Measurements from ENCODE around the gene DEK. TPM values are rescaled to one million over a fixed set of nuclear protein-coding genes. Genes with fewer than 3 reads are reported as not detected.
A peak's percentile ranks its signal among the peaks of the same experiment; 100 is the strongest.

The DEK gene
- total RNA-seq, 1 experiment from 2014 or later, result 148 TPM

DNA sequence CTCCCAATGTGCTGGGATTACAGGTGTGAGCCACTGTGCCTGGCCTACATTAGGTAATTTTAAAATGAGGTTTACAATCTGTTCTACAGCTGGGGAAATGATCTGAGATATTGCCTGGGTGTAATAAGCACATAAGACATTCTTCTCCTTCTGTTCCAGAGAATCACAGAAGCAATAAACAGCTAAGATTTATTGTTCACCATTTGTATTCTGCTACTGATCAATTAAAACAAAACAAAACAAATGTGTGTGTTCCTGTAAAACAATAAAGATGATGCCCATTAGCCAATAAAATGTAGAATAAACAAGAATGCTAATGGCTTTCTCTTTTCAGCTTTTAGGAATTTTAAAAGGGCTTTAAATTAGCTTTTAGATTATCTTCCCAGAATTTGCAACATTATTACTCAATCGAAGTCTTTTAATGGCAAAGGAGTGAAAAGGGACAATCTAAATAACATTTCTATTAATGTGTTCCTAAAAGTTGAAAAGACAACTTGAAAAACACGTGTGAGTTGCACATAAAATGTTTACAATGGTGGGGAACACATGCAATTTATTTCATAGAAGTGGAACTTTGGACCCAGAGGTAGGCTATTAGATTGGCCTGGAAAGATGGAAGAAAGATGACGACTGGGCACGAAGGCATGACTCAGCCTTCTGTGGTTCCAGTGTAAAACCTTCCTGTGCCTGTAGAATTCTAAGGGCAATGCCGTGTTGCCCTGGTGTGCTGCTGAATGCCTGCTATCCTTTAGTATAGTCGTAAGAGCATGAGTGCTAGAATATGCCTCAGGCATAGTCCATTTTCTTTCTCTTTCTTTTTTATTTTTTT is 29.0 kb upstream of the DEK start:
- no peaks in the 10 kb centered on the region for H3K9me3 Mint-ChIP-seq (ENCODE audit: unreplicated experiment)
- intact Hi-C loops (cut with micrococcal nuclease), result no loop called here
- BruUV-seq (replicated peaks), result no TSS peak
- no peaks in the 10 kb centered on the region for H3K4me1 Mint-ChIP-seq (ENCODE audit: insufficient read depth, unreplicated experiment)
- ChIA-PET POLR2A (interaction anchor here (1.0 kb wide), 1 partner anchor 46 kb away, joined by 3 read pairs; no protein-coding TSS in a partner anchor), CTCF (no interaction called here)
- TF ChIP-seq, protein P1, sequence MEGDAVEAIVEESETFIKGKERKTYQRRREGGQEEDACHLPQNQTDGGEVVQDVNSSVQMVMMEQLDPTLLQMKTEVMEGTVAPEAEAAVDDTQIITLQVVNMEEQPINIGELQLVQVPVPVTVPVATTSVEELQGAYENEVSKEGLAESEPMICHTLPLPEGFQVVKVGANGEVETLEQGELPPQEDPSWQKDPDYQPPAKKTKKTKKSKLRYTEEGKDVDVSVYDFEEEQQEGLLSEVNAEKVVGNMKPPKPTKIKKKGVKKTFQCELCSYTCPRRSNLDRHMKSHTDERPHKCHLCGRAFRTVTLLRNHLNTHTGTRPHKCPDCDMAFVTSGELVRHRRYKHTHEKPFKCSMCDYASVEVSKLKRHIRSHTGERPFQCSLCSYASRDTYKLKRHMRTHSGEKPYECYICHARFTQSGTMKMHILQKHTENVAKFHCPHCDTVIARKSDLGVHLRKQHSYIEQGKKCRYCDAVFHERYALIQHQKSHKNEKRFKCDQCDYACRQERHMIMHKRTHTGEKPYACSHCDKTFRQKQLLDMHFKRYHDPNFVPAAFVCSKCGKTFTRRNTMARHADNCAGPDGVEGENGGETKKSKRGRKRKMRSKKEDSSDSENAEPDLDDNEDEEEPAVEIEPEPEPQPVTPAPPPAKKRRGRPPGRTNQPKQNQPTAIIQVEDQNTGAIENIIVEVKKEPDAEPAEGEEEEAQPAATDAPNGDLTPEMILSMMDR (IDR thresholded peaks at IDR 0.05; ENCODE audit: unreplicated experiment), result no peak
- H3K27ac Mint-ChIP-seq (ENCODE audit: low read depth, unreplicated experiment), result no peak overlapping the region
- H3K36me3 Mint-ChIP-seq (ENCODE audit: insufficient read depth, unreplicated experiment), result no peaks in the 10 kb centered on the region
- H3K4me3 Mint-ChIP-seq (ENCODE audit: unreplicated experiment), result no peak overlapping the region
- DNase-seq (ENCODE audit: unreplicated experiment), result peak; percentile 27
- no peaks in the 10 kb centered on the region for H3K27me3 Mint-ChIP-seq (ENCODE audit: insufficient read depth, unreplicated experiment)

DNA sequence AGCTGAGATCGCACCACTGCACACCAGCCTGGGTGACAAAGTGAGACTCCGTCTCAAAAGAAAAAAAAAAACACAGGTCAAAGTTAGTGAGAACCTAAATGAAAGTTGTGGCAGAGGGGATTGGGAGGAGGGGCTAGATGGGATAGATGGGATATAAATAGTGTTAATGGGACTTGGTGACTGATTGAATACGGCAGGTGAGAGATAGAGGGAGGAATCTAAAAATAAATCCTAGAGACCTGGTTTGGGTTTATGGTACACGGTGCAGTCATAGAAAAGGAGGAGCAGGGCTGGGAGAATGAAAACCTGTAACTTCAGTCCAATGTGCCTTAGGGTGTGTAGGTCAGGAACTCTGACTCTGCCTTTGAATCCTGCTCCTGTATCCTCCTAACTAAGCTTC is 25.0 kb upstream of the DEK start:
- H3K4me3 Mint-ChIP-seq (ENCODE audit: unreplicated experiment), result no peak overlapping the region
- CTCF ChIA-PET, result interaction anchor here (1.1 kb wide), 1 partner anchor 16 kb away, joined by 3 read pairs; no protein-coding TSS in a partner anchor
- H3K27me3 Mint-ChIP-seq (ENCODE audit: insufficient read depth, unreplicated experiment), result peaks cover 13% of the 10 kb centered on the region
- DNase-seq (ENCODE audit: unreplicated experiment), result no peak
- BruUV-seq (replicated peaks), result no TSS peak
- no peak overlapping the region for H3K27ac Mint-ChIP-seq (ENCODE audit: low read depth, unreplicated experiment)
- POLR2A ChIA-PET, result interaction anchor here (0.6 kb wide), 1 partner anchor 65 kb away, joined by 3 read pairs; no protein-coding TSS in a partner anchor
- H3K9me3 Mint-ChIP-seq (ENCODE audit: unreplicated experiment), result no peaks in the 10 kb centered on the region
- TF ChIP-seq, protein P1 (IDR thresholded peaks at IDR 0.05; ENCODE audit: unreplicated experiment), result no peak
- H3K4me1 Mint-ChIP-seq (ENCODE audit: insufficient read depth, unreplicated experiment), result no peaks in the 10 kb centered on the region
- intact Hi-C loops (cut with micrococcal nuclease), result no loop called here
- no peaks in the 10 kb centered on the region for H3K36me3 Mint-ChIP-seq (ENCODE audit: insufficient read depth, unreplicated experiment)

DNA sequence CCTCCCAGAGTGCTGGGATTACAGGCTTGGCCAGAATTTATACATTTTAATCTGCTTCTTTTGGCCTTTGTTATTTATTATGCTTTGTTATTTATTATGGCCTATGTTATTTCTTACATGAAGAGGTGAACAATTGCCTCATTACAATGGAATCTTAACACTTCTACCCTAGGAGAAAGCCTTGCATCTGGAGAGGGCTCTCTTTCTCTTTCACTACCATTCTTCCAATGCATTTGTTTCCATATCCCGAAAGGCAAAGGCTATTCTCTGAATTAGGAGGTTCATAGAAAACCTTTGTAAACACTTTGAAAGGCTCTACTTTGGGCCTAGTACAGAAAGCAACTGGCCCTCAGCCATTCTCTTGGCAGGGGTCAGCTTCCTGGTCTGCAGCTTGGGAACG is 19.9 kb upstream of the DEK start:
- Mint-ChIP-seq H3K36me3 (ENCODE audit: insufficient read depth, unreplicated experiment) (no peaks in the 10 kb centered on the region), H3K4me1 (ENCODE audit: insufficient read depth, unreplicated experiment) (no peaks in the 10 kb centered on the region), H3K27ac (ENCODE audit: low read depth, unreplicated experiment) (no peak overlapping the region), H3K9me3 (ENCODE audit: unreplicated experiment) (no peaks in the 10 kb centered on the region), H3K4me3 (ENCODE audit: unreplicated experiment) (no peak overlapping the region), H3K27me3 (ENCODE audit: insufficient read depth, unreplicated experiment) (peaks cover 23% of the 10 kb centered on the region)
- ChIA-PET POLR2A (no interaction called here), CTCF (interaction anchor here (0.5 to 0.6 kb wide), 2 partner anchors 32 to 1000 kb away, joined by 3 to 4 read pairs; no protein-coding TSS in a partner anchor)
- TF ChIP-seq, protein P1 (IDR thresholded peaks at IDR 0.05; ENCODE audit: unreplicated experiment), result no peak
- no peak for DNase-seq (ENCODE audit: unreplicated experiment)
- no TSS peak for BruUV-seq (replicated peaks)
- intact Hi-C loops (cut with micrococcal nuclease), result no loop called here

DNA sequence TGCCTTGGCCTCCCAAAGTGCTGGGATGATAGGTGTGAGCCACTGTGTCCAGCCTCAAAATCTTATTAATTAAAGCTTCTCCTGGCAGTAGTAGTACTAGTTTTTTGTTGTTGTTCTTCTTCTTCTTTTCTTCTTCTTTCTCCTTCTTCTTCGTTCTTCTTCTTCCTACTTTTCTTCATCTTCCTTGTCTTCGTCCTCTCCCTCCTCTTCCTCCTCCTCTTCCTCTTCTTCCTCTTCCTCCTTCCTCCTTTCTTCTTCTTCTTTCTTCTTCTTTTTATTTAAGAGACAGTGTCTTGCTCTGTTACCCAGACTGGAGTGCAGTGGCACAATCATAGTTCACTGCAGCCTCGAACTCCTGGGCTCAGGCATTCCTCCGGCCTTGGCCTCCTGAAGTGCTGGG is 17.2 kb upstream of the DEK start:
- no peaks in the 10 kb centered on the region for H3K36me3 Mint-ChIP-seq (ENCODE audit: insufficient read depth, unreplicated experiment)
- ChIA-PET POLR2A (no interaction called here), CTCF (no interaction called here)
- H3K4me1 Mint-ChIP-seq (ENCODE audit: insufficient read depth, unreplicated experiment), result no peaks in the 10 kb centered on the region
- no peaks in the 10 kb centered on the region for H3K9me3 Mint-ChIP-seq (ENCODE audit: unreplicated experiment)
- no peak overlapping the region for H3K4me3 Mint-ChIP-seq (ENCODE audit: unreplicated experiment)
- no peak for DNase-seq (ENCODE audit: unreplicated experiment)
- no peak overlapping the region for H3K27ac Mint-ChIP-seq (ENCODE audit: low read depth, unreplicated experiment)
- H3K27me3 Mint-ChIP-seq (ENCODE audit: insufficient read depth, unreplicated experiment), result peaks cover 29% of the 10 kb centered on the region
- intact Hi-C loops (cut with micrococcal nuclease), result no loop called here
- no TSS peak for BruUV-seq (replicated peaks)
- TF ChIP-seq, protein P1 (IDR thresholded peaks at IDR 0.05; ENCODE audit: unreplicated experiment), result no peak

All from MCF 10A (cell line).